ENCODE data around the gene CLIC4.

GRCh38 chr1:24803220-24803619 is 58.0 kb downstream of the CLIC4 start:
- TF ChIP-seq, protein P1, sequence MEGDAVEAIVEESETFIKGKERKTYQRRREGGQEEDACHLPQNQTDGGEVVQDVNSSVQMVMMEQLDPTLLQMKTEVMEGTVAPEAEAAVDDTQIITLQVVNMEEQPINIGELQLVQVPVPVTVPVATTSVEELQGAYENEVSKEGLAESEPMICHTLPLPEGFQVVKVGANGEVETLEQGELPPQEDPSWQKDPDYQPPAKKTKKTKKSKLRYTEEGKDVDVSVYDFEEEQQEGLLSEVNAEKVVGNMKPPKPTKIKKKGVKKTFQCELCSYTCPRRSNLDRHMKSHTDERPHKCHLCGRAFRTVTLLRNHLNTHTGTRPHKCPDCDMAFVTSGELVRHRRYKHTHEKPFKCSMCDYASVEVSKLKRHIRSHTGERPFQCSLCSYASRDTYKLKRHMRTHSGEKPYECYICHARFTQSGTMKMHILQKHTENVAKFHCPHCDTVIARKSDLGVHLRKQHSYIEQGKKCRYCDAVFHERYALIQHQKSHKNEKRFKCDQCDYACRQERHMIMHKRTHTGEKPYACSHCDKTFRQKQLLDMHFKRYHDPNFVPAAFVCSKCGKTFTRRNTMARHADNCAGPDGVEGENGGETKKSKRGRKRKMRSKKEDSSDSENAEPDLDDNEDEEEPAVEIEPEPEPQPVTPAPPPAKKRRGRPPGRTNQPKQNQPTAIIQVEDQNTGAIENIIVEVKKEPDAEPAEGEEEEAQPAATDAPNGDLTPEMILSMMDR (conservative IDR thresholded peaks at IDR 0.05 in 1 of 2, IDR thresholded peaks at IDR 0.05 in 1 of 2; ENCODE audit: extremely low read depth in 1 of 2, insufficient read depth in 1 of 2, low read depth in 1 of 2, low read length in 2 of 2): no peak
- TF ChIP-seq EZH2 (IDR thresholded peaks at IDR 0.05; ENCODE audit: borderline replicate concordance, low read length): no peak

Measured in mammary epithelial cell (primary cell).